ENCODE measurements around the gene S100G. TPM values are rescaled to one million over a fixed set of nuclear protein-coding genes. Genes with fewer than 3 reads are reported as not detected.

The S100G gene
- total and polyA plus RNA-seq, 2 experiments from 2014 or later = not detected

DNA sequence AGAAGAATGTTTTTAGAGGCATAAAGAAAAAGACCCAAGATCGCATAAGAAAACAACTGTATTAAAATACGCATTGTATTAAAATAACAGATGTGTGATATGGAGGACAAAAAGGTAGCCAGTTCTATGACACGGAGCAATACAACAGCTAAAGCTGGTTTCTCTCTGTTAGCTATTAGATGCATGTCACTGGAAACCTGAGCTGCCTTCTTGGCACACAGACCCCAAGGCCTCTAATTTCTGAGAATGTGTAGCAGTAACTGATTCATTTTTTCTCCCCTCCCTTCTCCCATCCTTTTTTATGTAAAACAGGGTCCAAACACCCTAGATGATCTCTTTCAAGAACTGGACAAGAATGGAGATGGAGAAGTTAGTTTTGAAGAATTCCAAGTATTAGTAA is 4.1 kb downstream of the S100G start:
- Mint-ChIP-seq H3K27ac (no peak overlapping the region), H3K4me3 (no peak overlapping the region), H3K4me1 (peaks cover 14% of the 10 kb centered on the region), H3K27me3 (ENCODE audit: insufficient read depth, low read depth, poor library complexity) (peaks cover 7% of the 10 kb centered on the region), H3K36me3 (ENCODE audit: low read depth) (peaks cover 33% of the 10 kb centered on the region), H3K9me3 (no peaks in the 10 kb centered on the region; the same call in 2 of the 3 replicates)
- Histone ChIP-seq H3K4me3 (no peak overlapping the region), H3K4me2 (no peak overlapping the region), H3K27ac (ENCODE audit: low read depth) (no peak overlapping the region), H3K36me3 (ENCODE audit: insufficient read depth) (no peaks in the 10 kb centered on the region), H3F3A (replicated peaks; ENCODE audit: low read depth) (no peaks in the 10 kb centered on the region), H3K79me2 (replicated peaks; ENCODE audit: insufficient read depth) (no peaks in the 10 kb centered on the region), H4K20me1 (replicated peaks; ENCODE audit: insufficient read depth) (no peaks in the 10 kb centered on the region), H3K9me2 (ENCODE audit: insufficient read depth) (no peaks in the 10 kb centered on the region), H3K27me3 (ENCODE audit: insufficient read depth) (no peaks in the 10 kb centered on the region), H3K4me1 (ENCODE audit: insufficient read depth) (peaks cover 6% of the 10 kb centered on the region; the same call in 1 of the 2 replicates), H2AFZ (no peak overlapping the region)
- ATAC-seq = no peak
- DNase-seq (ENCODE audit: low spot score) = no peak
- TF ChIP-seq CREB1 (CRISPR knock-in tag; IDR thresholded peaks at IDR 0.05; ENCODE audit: low read depth) (no peak), EZH2phosphoT487 (IDR thresholded peaks at IDR 0.05; ENCODE audit: unreplicated experiment) (no peak), STAT1 (IDR thresholded peaks at IDR 0.05; ENCODE audit: unreplicated experiment) (no peak), ZNF331 (CRISPR knock-in tag; IDR thresholded peaks at IDR 0.05; ENCODE audit: low read depth) (no peak)

DNA sequence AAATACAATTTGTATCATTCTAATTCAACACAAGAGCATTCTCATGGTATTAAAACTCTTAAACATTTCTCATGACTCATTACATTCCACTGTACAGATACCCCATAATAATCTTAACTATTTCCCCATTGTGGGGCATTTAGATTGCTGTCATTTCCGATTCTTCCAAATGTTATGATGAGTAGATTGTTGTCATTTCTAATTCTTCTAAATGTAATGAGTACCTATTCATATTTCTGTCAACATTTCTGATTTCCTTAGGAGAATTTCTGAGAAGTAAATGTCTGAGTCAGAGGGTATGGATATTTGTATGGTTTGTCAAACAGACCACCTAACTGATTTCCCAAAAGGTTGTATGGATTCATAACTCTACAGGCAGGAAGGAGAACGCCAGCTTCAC is 8.3 kb downstream of the S100G start:
- no peak for DNase-seq (ENCODE audit: low spot score)
- no peaks in the 10 kb centered on the region for H3K79me2 ChIP-seq (replicated peaks; ENCODE audit: insufficient read depth)
- H3K4me1 Mint-ChIP-seq = peaks cover 10% of the 10 kb centered on the region
- H2AFZ ChIP-seq = no peak overlapping the region
- no peak overlapping the region for H3K4me3 Mint-ChIP-seq
- H3K36me3 ChIP-seq (ENCODE audit: insufficient read depth) = no peaks in the 10 kb centered on the region
- H3F3A ChIP-seq (replicated peaks; ENCODE audit: low read depth) = no peaks in the 10 kb centered on the region
- TF ChIP-seq POLR2AphosphoS5 (IDR thresholded peaks at IDR 0.05; ENCODE audit: low read depth) (no peak), EZH2phosphoT487 (IDR thresholded peaks at IDR 0.05; ENCODE audit: unreplicated experiment) (no peak), CREB1 (CRISPR knock-in tag; IDR thresholded peaks at IDR 0.05; ENCODE audit: low read depth) (no peak), NANOG (IDR thresholded peaks at IDR 0.05; ENCODE audit: borderline replicate concordance) (no peak), JUNB (IDR thresholded peaks at IDR 0.05; ENCODE audit: unreplicated experiment) (no peak), STAT1 (IDR thresholded peaks at IDR 0.05; ENCODE audit: unreplicated experiment) (no peak), ZNF331 (CRISPR knock-in tag; IDR thresholded peaks at IDR 0.05; ENCODE audit: low read depth) (no peak), EZH2 (IDR thresholded peaks at IDR 0.05; ENCODE audit: low read depth, unreplicated experiment) (no peak), ZNF114 (CRISPR knock-in tag; IDR thresholded peaks at IDR 0.05) (no peak)
- TF ChIP-seq, protein P1, sequence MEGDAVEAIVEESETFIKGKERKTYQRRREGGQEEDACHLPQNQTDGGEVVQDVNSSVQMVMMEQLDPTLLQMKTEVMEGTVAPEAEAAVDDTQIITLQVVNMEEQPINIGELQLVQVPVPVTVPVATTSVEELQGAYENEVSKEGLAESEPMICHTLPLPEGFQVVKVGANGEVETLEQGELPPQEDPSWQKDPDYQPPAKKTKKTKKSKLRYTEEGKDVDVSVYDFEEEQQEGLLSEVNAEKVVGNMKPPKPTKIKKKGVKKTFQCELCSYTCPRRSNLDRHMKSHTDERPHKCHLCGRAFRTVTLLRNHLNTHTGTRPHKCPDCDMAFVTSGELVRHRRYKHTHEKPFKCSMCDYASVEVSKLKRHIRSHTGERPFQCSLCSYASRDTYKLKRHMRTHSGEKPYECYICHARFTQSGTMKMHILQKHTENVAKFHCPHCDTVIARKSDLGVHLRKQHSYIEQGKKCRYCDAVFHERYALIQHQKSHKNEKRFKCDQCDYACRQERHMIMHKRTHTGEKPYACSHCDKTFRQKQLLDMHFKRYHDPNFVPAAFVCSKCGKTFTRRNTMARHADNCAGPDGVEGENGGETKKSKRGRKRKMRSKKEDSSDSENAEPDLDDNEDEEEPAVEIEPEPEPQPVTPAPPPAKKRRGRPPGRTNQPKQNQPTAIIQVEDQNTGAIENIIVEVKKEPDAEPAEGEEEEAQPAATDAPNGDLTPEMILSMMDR (conservative IDR thresholded peaks at IDR 0.05; ENCODE audit: low read depth in 2 of 2) = no peak
- TF ChIP-seq, protein P2, sequence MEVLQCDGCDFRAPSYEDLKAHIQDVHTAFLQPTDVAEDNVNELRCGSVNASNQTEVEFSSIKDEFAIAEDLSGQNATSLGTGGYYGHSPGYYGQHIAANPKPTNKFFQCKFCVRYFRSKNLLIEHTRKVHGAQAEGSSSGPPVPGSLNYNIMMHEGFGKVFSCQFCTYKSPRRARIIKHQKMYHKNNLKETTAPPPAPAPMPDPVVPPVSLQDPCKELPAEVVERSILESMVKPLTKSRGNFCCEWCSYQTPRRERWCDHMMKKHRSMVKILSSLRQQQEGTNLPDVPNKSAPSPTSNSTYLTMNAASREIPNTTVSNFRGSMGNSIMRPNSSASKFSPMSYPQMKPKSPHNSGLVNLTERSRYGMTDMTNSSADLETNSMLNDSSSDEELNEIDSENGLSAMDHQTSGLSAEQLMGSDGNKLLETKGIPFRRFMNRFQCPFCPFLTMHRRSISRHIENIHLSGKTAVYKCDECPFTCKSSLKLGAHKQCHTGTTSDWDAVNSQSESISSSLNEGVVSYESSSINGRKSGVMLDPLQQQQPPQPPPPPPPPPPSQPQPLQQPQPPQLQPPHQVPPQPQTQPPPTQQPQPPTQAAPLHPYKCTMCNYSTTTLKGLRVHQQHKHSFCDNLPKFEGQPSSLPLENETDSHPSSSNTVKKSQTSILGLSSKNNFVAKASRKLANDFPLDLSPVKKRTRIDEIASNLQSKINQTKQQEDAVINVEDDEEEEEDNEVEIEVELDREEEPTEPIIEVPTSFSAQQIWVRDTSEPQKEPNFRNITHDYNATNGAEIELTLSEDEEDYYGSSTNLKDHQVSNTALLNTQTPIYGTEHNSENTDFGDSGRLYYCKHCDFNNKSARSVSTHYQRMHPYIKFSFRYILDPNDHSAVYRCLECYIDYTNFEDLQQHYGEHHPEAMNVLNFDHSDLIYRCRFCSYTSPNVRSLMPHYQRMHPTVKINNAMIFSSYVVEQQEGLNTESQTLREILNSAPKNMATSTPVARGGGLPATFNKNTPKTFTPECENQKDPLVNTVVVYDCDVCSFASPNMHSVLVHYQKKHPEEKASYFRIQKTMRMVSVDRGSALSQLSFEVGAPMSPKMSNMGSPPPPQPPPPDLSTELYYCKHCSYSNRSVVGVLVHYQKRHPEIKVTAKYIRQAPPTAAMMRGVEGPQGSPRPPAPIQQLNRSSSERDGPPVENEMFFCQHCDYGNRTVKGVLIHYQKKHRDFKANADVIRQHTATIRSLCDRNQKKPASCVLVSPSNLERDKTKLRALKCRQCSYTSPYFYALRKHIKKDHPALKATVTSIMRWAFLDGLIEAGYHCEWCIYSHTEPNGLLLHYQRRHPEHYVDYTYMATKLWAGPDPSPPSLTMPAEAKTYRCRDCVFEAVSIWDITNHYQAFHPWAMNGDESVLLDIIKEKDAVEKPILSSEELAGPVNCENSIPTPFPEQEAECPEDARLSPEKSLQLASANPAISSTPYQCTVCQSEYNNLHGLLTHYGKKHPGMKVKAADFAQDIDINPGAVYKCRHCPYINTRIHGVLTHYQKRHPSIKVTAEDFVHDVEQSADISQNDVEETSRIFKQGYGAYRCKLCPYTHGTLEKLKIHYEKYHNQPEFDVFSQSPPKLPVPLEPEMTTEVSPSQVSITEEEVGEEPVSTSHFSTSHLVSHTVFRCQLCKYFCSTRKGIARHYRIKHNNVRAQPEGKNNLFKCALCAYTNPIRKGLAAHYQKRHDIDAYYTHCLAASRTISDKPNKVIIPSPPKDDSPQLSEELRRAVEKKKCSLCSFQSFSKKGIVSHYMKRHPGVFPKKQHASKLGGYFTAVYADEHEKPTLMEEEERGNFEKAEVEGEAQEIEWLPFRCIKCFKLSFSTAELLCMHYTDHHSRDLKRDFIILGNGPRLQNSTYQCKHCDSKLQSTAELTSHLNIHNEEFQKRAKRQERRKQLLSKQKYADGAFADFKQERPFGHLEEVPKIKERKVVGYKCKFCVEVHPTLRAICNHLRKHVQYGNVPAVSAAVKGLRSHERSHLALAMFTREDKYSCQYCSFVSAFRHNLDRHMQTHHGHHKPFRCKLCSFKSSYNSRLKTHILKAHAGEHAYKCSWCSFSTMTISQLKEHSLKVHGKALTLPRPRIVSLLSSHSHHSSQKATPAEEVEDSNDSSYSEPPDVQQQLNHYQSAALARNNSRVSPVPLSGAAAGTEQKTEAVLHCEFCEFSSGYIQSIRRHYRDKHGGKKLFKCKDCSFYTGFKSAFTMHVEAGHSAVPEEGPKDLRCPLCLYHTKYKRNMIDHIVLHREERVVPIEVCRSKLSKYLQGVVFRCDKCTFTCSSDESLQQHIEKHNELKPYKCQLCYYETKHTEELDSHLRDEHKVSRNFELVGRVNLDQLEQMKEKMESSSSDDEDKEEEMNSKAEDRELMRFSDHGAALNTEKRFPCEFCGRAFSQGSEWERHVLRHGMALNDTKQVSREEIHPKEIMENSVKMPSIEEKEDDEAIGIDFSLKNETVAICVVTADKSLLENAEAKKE (CRISPR knock-in tag; IDR thresholded peaks at IDR 0.05) = no peak
- H3K9me3 Mint-ChIP-seq = no peaks in the 10 kb centered on the region
- peaks cover 45% of the 10 kb centered on the region; the same call in 2 of the 3 replicates for H3K36me3 Mint-ChIP-seq (ENCODE audit: low read depth)
- H3K27me3 Mint-ChIP-seq (ENCODE audit: insufficient read depth, low read depth, poor library complexity) = peaks cover 5% of the 10 kb centered on the region
- no peaks in the 10 kb centered on the region for H3K9me2 ChIP-seq (ENCODE audit: insufficient read depth)
- no peaks in the 10 kb centered on the region for H3K27me3 ChIP-seq (ENCODE audit: insufficient read depth)
- no peak overlapping the region for H3K4me2 ChIP-seq
- no peak overlapping the region for H3K4me3 ChIP-seq
- no peak overlapping the region for H3K27ac ChIP-seq (ENCODE audit: low read depth)
- no peak for ATAC-seq
- peaks cover 5% of the 10 kb centered on the region; the same call in 1 of the 2 replicates for H3K4me1 ChIP-seq (ENCODE audit: insufficient read depth)
- H4K20me1 ChIP-seq (replicated peaks; ENCODE audit: insufficient read depth) = no peaks in the 10 kb centered on the region
- no peak overlapping the region for H3K27ac Mint-ChIP-seq

Measured in GM23338 (cell line).